Colonic mucosa (tissue), 4 donors: ENCODE data around the gene IL27RA. TPM values are rescaled to one million over a fixed set of nuclear protein-coding genes. Genes with fewer than 3 reads are reported as not detected.

ENCODE experiments used
- DNase-seq: peaks from one replicate; pipeline ENCODE4 v3.0.0-alpha.2; 2020
- H3K27ac ChIP-seq: fragments of 200-600 bp; one replicate; pipeline ENCODE4 v1.8.0; 2021
- H3K27me3 ChIP-seq: fragments of 200-600 bp; one replicate; pipeline ENCODE4 v1.8.0; 2021
- H3K36me3 ChIP-seq: fragments of 200-600 bp; one replicate; pipeline ENCODE4 v1.8.0; 2021
- H3K4me1 ChIP-seq: fragments of 200-600 bp; one replicate; pipeline ENCODE4 v1.8.0; 2021; ENCODE audit warnings: mild to moderate bottlenecking
- H3K4me3 ChIP-seq: fragments of 200-600 bp; one replicate; pipeline ENCODE4 v1.8.0; 2021
- H3K9ac ChIP-seq, 2 donors: one replicate each; pipeline ENCODE4 v1.7.0; 2013; ENCODE audit warnings: control low read depth in 2 of 2, low read depth in 2 of 2, low read length in 2 of 2
- H3K9me3 ChIP-seq: fragments of 200-600 bp; one replicate; pipeline ENCODE4 v1.8.0; 2021
- intact Hi-C: fragments of 100-400 bp; cut with DNase I; formaldehyde crosslinking; loops from one replicate; pipeline ENCODE4 v1.14.1; 2022
- total RNA-seq, 2 donors: library from RNA; stranded (reverse); fragmentation: NEBNext Ultra II Directional in 1 of 2; extraction: Animal tissue kit (Norgen Biotek cat#: 25700) in 1 of 2; gene quantifications; one replicate each; pipeline ENCODE4 v1.2.1, GENCODE V29; 2021
- TF ChIP-seq, protein P1 (sequence below): fragments of 200-600 bp; IDR thresholded peaks from one replicate; pipeline ENCODE4 v1.8.0; 2022; ENCODE audit warnings: antibody characterized with exemption, mild to moderate bottlenecking
- donor health status: healthy.
- donor health status: DM: no; HTN: no; CAD: no.
- donor health status: DM: no; HTN: no; CAD: no.

The IL27RA gene
- 1 to 10 TPM; 2.5 to 3.2 TPM for total RNA-seq

DNA sequence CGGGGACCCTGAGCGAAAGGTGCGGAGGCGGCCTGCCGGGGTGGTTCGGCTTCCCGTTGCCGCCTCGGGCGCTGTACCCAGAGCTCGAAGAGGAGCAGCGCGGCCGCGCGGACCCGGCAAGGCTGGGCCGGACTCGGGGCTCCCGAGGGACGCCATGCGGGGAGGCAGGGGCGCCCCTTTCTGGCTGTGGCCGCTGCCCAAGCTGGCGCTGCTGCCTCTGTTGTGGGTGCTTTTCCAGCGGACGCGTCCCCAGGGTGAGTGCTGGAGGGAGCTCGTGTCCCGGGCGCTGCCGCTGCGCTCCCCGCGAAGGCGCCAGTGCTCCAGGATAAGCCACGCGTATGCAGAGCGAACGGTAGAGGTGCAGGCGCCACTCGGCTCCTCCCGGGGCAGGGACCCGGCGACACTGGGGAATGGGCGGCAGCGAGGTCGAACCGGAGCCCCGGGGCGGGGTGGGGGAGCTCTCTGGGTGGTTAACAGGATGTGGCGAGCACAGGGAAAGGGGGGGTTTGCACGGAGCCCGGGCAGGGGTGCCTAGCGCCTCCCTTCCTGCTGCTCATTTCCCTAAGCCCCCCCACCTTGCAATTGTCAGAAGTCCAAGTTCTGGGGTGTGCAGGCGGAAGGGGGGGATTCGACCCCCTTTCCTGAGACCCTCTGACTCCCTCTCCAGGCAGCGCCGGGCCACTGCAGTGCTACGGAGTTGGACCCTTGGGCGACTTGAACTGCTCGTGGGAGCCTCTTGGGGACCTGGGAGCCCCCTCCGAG, at the start of gene IL27RA:
Gene IL27RA, plus strand, starts transcription at position 44 of the 762 bp plus-strand sequence. Its CDS starts 111 bp downstream, at position 155.
- peak within 1 kb of the TSS; percentile 61 to 85 for H3K9ac ChIP-seq
- H3K27ac ChIP-seq, result peak within 1 kb of the TSS; percentile 54
- no peaks in the 10 kb centered on the region for H3K9me3 ChIP-seq
- H3K4me1 ChIP-seq, result no peaks in the 10 kb centered on the region
- H3K36me3 ChIP-seq, result no peaks in the 10 kb centered on the region
- intact Hi-C loops, result no loop called here
- TF ChIP-seq, protein P1, sequence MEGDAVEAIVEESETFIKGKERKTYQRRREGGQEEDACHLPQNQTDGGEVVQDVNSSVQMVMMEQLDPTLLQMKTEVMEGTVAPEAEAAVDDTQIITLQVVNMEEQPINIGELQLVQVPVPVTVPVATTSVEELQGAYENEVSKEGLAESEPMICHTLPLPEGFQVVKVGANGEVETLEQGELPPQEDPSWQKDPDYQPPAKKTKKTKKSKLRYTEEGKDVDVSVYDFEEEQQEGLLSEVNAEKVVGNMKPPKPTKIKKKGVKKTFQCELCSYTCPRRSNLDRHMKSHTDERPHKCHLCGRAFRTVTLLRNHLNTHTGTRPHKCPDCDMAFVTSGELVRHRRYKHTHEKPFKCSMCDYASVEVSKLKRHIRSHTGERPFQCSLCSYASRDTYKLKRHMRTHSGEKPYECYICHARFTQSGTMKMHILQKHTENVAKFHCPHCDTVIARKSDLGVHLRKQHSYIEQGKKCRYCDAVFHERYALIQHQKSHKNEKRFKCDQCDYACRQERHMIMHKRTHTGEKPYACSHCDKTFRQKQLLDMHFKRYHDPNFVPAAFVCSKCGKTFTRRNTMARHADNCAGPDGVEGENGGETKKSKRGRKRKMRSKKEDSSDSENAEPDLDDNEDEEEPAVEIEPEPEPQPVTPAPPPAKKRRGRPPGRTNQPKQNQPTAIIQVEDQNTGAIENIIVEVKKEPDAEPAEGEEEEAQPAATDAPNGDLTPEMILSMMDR, result peak; percentile 69
- H3K4me3 ChIP-seq, result peak within 1 kb of the TSS; percentile 66
- DNase-seq, result peak; percentile 78
- H3K27me3 ChIP-seq, result no peaks in the 10 kb centered on the region

DNA sequence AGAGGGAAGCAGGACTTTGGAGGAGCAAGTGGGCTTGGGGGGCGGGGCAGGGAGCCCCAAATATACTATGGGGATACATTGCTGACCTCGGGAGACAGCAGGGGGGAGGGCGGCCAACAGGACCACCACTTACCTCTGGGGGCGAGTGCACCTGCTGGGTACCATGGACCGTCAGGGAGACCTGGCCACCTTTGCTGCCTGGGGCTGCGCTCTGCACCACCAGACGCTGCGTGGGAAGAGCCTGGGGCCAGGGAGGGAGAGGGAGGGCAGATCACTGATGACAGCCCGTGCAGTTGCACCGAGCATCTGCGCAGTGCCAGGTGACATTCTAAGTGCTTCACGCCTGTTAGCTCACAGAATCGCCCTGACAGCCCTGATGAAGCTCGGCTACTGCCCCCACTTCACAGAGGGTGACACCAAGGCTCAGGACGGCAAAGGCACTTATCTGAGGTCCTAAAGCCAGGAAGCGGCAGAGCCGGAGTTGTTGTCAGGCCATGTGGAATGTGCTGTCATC, 49.5 kb upstream of the IL27RA start:
- TF ChIP-seq, protein P1, result no peak
- Histone ChIP-seq H3K36me3 (no peaks in the 10 kb centered on the region), H3K4me1 (peaks cover 7% of the 10 kb centered on the region), H3K27me3 (no peaks in the 10 kb centered on the region), H3K9me3 (no peaks in the 10 kb centered on the region), H3K27ac (no peak overlapping the region), H3K4me3 (no peak overlapping the region), H3K9ac (no peak overlapping the region)
- intact Hi-C loops, result no loop called here
- DNase-seq, result no peak

DNA sequence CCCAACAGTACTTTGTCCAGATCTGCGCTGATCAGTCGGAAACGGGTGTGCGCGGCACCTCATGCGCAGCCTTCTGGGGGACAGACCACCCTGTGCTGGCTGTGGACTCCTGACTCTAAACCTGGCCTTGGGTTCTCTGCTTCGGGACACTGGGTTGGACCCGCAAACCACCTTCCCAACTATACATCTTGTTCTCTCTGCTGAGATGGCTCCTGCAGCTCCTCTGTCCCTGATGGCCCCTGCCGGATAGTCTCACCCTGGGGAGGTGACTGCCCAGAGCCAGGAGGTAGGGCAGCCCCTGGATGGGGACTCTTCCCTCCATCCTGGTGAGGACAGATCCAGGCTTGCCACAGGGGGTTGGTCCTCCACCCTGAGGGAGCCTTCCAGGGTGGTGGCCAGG, 48.8 kb upstream of the IL27RA start:
- no peaks in the 10 kb centered on the region for H3K9me3 ChIP-seq
- H3K4me3 ChIP-seq, result no peak overlapping the region
- TF ChIP-seq, protein P1, result no peak
- intact Hi-C loops, result no loop called here
- H3K36me3 ChIP-seq, result no peaks in the 10 kb centered on the region
- no peak overlapping the region for H3K9ac ChIP-seq
- no peak overlapping the region for H3K27ac ChIP-seq
- no peaks in the 10 kb centered on the region for H3K27me3 ChIP-seq
- DNase-seq, result no peak
- H3K4me1 ChIP-seq, result peaks cover 7% of the 10 kb centered on the region

DNA sequence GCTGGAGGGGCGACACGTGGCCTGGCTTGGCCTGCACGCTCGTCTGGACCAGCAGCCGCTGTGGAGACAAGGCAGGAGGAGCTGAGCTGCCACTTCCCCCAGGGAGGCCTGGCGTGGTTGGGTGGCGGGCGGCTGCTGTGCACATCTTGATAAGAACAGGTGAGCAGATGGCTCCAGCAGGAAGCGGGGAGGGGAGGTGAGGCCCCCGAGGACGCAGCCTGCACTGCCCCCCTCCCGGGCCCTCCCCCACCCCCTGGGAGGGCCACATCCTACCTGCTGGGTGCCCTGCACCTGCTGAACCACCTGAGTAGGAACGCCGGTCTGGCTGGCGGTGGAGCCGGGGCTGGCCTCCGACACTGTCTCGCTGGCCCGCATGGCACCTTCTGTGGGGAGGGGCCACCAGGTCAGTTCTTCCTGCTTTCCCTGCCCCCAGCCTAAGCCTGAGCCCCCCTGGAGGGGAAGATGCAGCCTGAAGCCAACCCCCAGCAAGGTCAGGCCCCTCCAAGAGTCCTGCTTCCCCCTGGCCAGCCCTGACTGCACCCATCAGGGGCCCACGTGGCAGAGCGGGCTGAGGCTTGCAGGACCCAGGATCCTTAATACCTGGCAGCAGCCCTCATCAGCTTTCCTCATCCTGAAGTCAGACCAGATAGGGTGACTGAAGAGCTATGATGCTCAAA, 48.2 kb upstream of the IL27RA start:
- peaks cover 7% of the 10 kb centered on the region for H3K4me1 ChIP-seq
- intact Hi-C loops, result no loop called here
- H3K4me3 ChIP-seq, result no peak overlapping the region
- DNase-seq, result no peak
- H3K9ac ChIP-seq, result no peak overlapping the region
- no peaks in the 10 kb centered on the region for H3K36me3 ChIP-seq
- TF ChIP-seq, protein P1, result no peak
- H3K27me3 ChIP-seq, result no peaks in the 10 kb centered on the region
- no peak overlapping the region for H3K27ac ChIP-seq
- H3K9me3 ChIP-seq, result no peaks in the 10 kb centered on the region

DNA sequence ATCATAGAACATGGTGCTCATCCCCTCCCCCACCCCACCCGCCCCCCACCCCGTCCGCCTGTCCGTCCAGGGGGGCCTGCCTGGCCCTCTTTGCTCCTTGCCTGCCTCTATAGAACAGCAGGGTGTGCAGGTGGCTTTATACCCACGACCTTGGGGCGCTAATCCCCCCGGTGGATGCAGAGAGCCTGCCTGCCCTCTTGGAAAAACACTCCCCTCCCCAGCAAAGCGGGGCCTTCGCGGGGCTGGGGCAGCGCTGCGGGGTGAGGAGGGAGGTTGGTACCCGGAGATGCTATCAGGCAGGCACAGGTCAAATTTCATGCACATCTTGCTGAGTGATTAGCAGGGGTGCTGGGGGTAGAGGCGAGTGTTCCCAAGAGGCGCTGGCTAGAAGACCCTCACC, 47.4 kb upstream of the IL27RA start:
- intact Hi-C loops, result no loop called here
- peaks cover 4% of the 10 kb centered on the region for H3K4me1 ChIP-seq
- H3K27me3 ChIP-seq, result no peaks in the 10 kb centered on the region
- no peak overlapping the region for H3K9ac ChIP-seq
- DNase-seq, result no peak
- TF ChIP-seq, protein P1, result no peak
- no peaks in the 10 kb centered on the region for H3K9me3 ChIP-seq
- no peaks in the 10 kb centered on the region for H3K36me3 ChIP-seq
- H3K4me3 ChIP-seq, result no peak overlapping the region
- H3K27ac ChIP-seq, result no peak overlapping the region
